IMR-90 (cell line): ENCODE data around the gene ABCG4. TPM values are rescaled to one million over a fixed set of nuclear protein-coding genes. Genes with fewer than 3 reads are reported as not detected.
"Not testable (repeated sequence)": the region's sequence is repeated elsewhere in the genome, so short reads cannot be mapped to it uniquely, and the experiment has no call there.

Experiments used
- ATAC-seq: fragments of 200-7000 bp; cut with Tn5 transposase; 2 replicates; pipeline ENCODE4 v1.9.1; 2020; ENCODE audit warnings: low read depth, mild to moderate bottlenecking, moderate library complexity
- BruUV-seq: library from RNA; stranded (reverse); fragments of 400-500 nt; replicated peaks from 2 replicates; lab custom pipeline; 2021; lab: Mats Ljungman, UMichigan
- CTCF ChIA-PET: fragments of 300-600 bp; formaldehyde crosslinking; extraction: SDS; loops from one replicate; lab custom pipeline; 2021; ENCODE audit warnings: antibody characterized with exemption; lab: Yijun Ruan, JAX
- POLR2A ChIA-PET: fragments of 300-600 bp; sonication (Branson Sonifier 250); formaldehyde crosslinking; loops from one replicate; lab custom pipeline; 2022; ENCODE audit warnings: antibody characterized with exemption; ENCODE audit not compliant: unreplicated experiment; lab: Charles Lee
- DNase-seq: peaks from one replicate; pipeline ENCODE4 v3.0.0; 2013
- H2AFZ ChIP-seq: replicated peaks from 2 replicates; pipeline ENCODE3; 2013; ENCODE audit warnings: low read length, mild to moderate bottlenecking; ENCODE audit not compliant: poor library complexity
- H2AK5ac ChIP-seq: 2 replicates; pipeline ENCODE4 v1.6.1; 2013; ENCODE audit warnings: low read depth, low read length, inconsistent platforms
- H2AK9ac ChIP-seq: replicated peaks from 2 replicates; pipeline ENCODE3; 2013; ENCODE audit warnings: mild to moderate bottlenecking, low read depth, low read length, moderate library complexity; ENCODE audit not compliant: poor library complexity
- H2BK120ac ChIP-seq: 2 replicates; pipeline ENCODE4 v1.6.1; 2013; ENCODE audit warnings: low read depth, low read length, inconsistent platforms
- H2BK15ac ChIP-seq: 3 replicates; pipeline ENCODE4 v1.6.1; 2013; ENCODE audit warnings: low read depth, low read length, inconsistent platforms
- H2BK20ac ChIP-seq: 2 replicates; pipeline ENCODE4 v1.6.1; 2013; ENCODE audit warnings: low read depth, mild to moderate bottlenecking, inconsistent platforms, low read length, moderate library complexity
- H2BK5ac ChIP-seq: 2 replicates; pipeline ENCODE4 v1.6.1; 2013; ENCODE audit warnings: mild to moderate bottlenecking, low read depth, low read length, inconsistent platforms; ENCODE audit not compliant: poor library complexity, severe bottlenecking
- H3K14ac ChIP-seq: replicated peaks from 2 replicates; pipeline ENCODE4 v1.6.1; 2013; ENCODE audit warnings: low read depth, low read length, inconsistent platforms
- H3K18ac ChIP-seq: 2 replicates; pipeline ENCODE4 v1.6.1; 2013; ENCODE audit warnings: low read depth, low read length, control low read depth
- H3K23ac ChIP-seq: 2 replicates; pipeline ENCODE4 v1.6.1; 2013; ENCODE audit warnings: low read depth, low read length, inconsistent platforms
- H3K27ac ChIP-seq: 2 replicates; pipeline ENCODE4 v1.5.1; 2013; ENCODE audit warnings: mild to moderate bottlenecking, control low read depth, low read length; ENCODE audit not compliant: insufficient read depth
- H3K27me3 ChIP-seq: 2 replicates; pipeline ENCODE4 v1.6.1; 2013; ENCODE audit warnings: low read length; ENCODE audit not compliant: control insufficient read depth, insufficient read depth
- H3K36me3 ChIP-seq: 2 replicates; pipeline ENCODE4 v1.6.1; 2013; ENCODE audit warnings: low read length, mixed read lengths; ENCODE audit not compliant: control insufficient read depth, insufficient read depth
- H3K4ac ChIP-seq: 2 replicates; pipeline ENCODE4 v1.6.1; 2013; ENCODE audit warnings: low read depth, low read length, inconsistent platforms
- H3K4me1 ChIP-seq: 2 replicates; pipeline ENCODE4 v1.6.1; 2013; ENCODE audit warnings: low read length, mixed read lengths; ENCODE audit not compliant: control insufficient read depth, insufficient read depth
- H3K4me2 ChIP-seq: 2 replicates; pipeline ENCODE4 v1.6.1; 2013; ENCODE audit warnings: low read depth, mild to moderate bottlenecking, control low read depth, low read length, moderate library complexity
- H3K4me3 ChIP-seq: 2 replicates; pipeline ENCODE4 v1.5.1; 2013; ENCODE audit warnings: low read depth, mild to moderate bottlenecking, control low read depth, low read length, moderate library complexity; ENCODE audit not compliant: insufficient read depth
- H3K56ac ChIP-seq: 2 replicates; pipeline ENCODE4 v1.6.1; 2013; ENCODE audit warnings: low read length, inconsistent platforms; ENCODE audit not compliant: insufficient read depth; ENCODE audit errors: extremely low read depth
- H3K79me1 ChIP-seq, 2 experiments: 2 replicates each; pipeline ENCODE4 v1.6.1; 2013; ENCODE audit warnings: low read length in 2 of 2, inconsistent platforms in 1 of 2, low read depth in 1 of 2
- H3K9ac ChIP-seq: 2 replicates; pipeline ENCODE4 v1.6.1; 2013; ENCODE audit warnings: low read depth, low read length, control low read depth
- H3K9me1 ChIP-seq: 2 replicates; pipeline ENCODE4 v1.6.1; 2013; ENCODE audit warnings: low read length, inconsistent platforms; ENCODE audit not compliant: insufficient read depth
- H3K9me3 ChIP-seq: 2 replicates; pipeline ENCODE4 v1.6.1; 2013; ENCODE audit warnings: low read length; ENCODE audit not compliant: control insufficient read depth, insufficient read depth
- H4K20me1 ChIP-seq: 2 replicates; pipeline ENCODE4 v1.6.1; 2013; ENCODE audit warnings: low read length, inconsistent platforms; ENCODE audit not compliant: insufficient read depth
- H4K5ac ChIP-seq: 2 replicates; pipeline ENCODE4 v1.6.1; 2013; ENCODE audit warnings: mild to moderate bottlenecking, low read depth, low read length, control low read depth
- H4K8ac ChIP-seq, 2 experiments: 2 replicates each; pipeline ENCODE4 v1.6.1; 2013; ENCODE audit warnings: low read depth in 2 of 2, low read length in 2 of 2, control low read depth in 1 of 2, inconsistent platforms in 1 of 2
- H4K91ac ChIP-seq: 2 replicates; pipeline ENCODE4 v1.6.1; 2013; ENCODE audit warnings: low read depth, low read length, inconsistent platforms; ENCODE audit not compliant: insufficient read depth
- WGBS, 2 experiments: methylation state at CpG; one replicate each; pipeline versions ENCODE4 v1.1.5 to v1.1.7; 2013; ENCODE audit warnings: missing lambda C conversion rate in 2 of 2; ENCODE audit not compliant: insufficient read length in 1 of 2; ENCODE audit errors: extremely low coverage in 2 of 2; 5-methylcytosine and 5-hydroxymethylcytosine counted together
- dilution Hi-C: fragments of 300-500 bp; cut with HindIII; formaldehyde crosslinking; loops from one replicate; pipeline ENCODE4 v1.14.3; 2018; ENCODE audit warnings: low sequenced_read_pairs; ENCODE audit not compliant: unreplicated experiment
- in situ Hi-C: fragments of 300-500 bp; cut with MboI; formaldehyde crosslinking; loops from 3 replicates; pipeline ENCODE4 v1.14.3; 2019; ENCODE audit warnings: low sequenced_read_pairs, inconsistent platforms, mixed read lengths
- intact Hi-C: fragments of 100-400 bp; cut with micrococcal nuclease; formaldehyde crosslinking; loops from 2 replicates; pipeline ENCODE4 v1.10.0; 2022
- polyA plus RNA-seq, 3 experiments: library from polyadenylated mRNA; depleted of rRNA; stranded (reverse); fragments of >200 nt; gene quantifications; 2 replicates each; pipeline ENCODE4 v1.2.3, GENCODE V29; 2012; ENCODE audit warnings: low replicate concordance in 1 of 3
- total RNA-seq: library from RNA; depleted of rRNA; stranded (reverse); fragments of >200 nt; gene quantifications from 2 replicates; pipeline ENCODE4 v1.2.3, GENCODE V29; 2012

Gene ABCG4
- total and polyA plus RNA-seq, 2 of the 4 experiments (the other 2 are of a cell fraction) = under 0.01 to 0.26 TPM

GRCh38 chr11:119103161-119103664 lies 45.6 kb upstream of the ABCG4 start:
- H4K91ac ChIP-seq = peak overlapping the region; percentile 38
- H2BK15ac ChIP-seq, H2BK5ac ChIP-seq, DNase-seq, H3K4me3 ChIP-seq, H3K9me3 ChIP-seq, ATAC-seq, H3K4me2 ChIP-seq, H3K23ac ChIP-seq, H3K36me3 ChIP-seq, H3K4me1 ChIP-seq, H4K20me1 ChIP-seq, H3K18ac ChIP-seq, H3K14ac ChIP-seq, H2BK20ac ChIP-seq, dilution Hi-C loops, H2BK120ac ChIP-seq, H3K9ac ChIP-seq, H3K56ac ChIP-seq, BruUV-seq, H3K27me3 ChIP-seq: not testable (repeated sequence)
- H2AK9ac ChIP-seq = peak overlapping the region; percentile 94
- peaks cover 27 to 57% of the 10 kb centered on the region in 2 experiments for H3K79me1 ChIP-seq
- H4K5ac ChIP-seq = peak overlapping the region; percentile 18; the same call in 1 of the 2 replicates
- peak overlapping the region in 1 of 2 experiments; percentile 83; a peak in 3 of 4 replicates for H4K8ac ChIP-seq
- H3K9me1 ChIP-seq = peaks cover 18% of the 10 kb centered on the region
- H3K4ac ChIP-seq = peak overlapping the region; percentile 82
- ChIA-PET CTCF (interaction anchor here (0.8 to 1.8 kb wide), 2 partner anchors 18 to 235 kb away, joined by 3 to 9 read pairs; no protein-coding TSS in a partner anchor), POLR2A (interaction anchor here (0.7 to 1.5 kb wide), 2 partner anchors 19 to 235 kb away, joined by 6 to 9 read pairs; partner anchors contain the start of gene HMBS)
- intact Hi-C loops = loop anchor here (2.0 to 10.0 kb wide), 2 partner anchors 94 to 372 kb away; no protein-coding TSS in a partner anchor
- H2AK5ac ChIP-seq = peak overlapping the region; percentile 78
- in situ Hi-C loops = loop anchor here (5.0 kb wide), 1 partner anchor 94 kb away; no protein-coding TSS in a partner anchor
- WGBS, 2 experiments = 88% methylated on average over 5 of the region's 18 CpGs; no CpG with 5 or more reads in 1 of the 2 experiments
- H2AFZ ChIP-seq = peak overlapping the region; percentile 35
- peak overlapping the region; percentile 13; the same call in 1 of the 2 replicates for H3K27ac ChIP-seq
